NCI-H2196 (cell line): ENCODE data around the gene KRTAP10-8.
"Not testable (repeated sequence)": the region's sequence is repeated elsewhere in the genome, so short reads cannot be mapped to it uniquely, and the experiment has no call there.

Source experiments
- DNase-seq: peaks from one replicate; lab custom pipeline; 2025; ENCODE audit not compliant: unreplicated experiment; lab: John Stamatoyannopoulos, UW

The KRTAP10-8 gene

GRCh38 chr21:44598061-44598460, 13.8 kb upstream of the KRTAP10-8 start:
- DNase-seq, result no peak

GRCh38 chr21:44599264-44600029, 12.4 kb upstream of the KRTAP10-8 start:
- no peak for DNase-seq

- not testable (repeated sequence) for DNase-seq
These were observed 11.5 kb upstream of the KRTAP10-8 start, which contains the start of gene KRTAP10-7 for GRCh38 chr21:44600118-44600978. TSS of gene KRTAP10-7 (plus strand) at chr21:44600597. CDS start at chr21:44600622, 25 bp downstream.

- not testable (repeated sequence) for DNase-seq
These were observed 10.8 kb upstream of the KRTAP10-8 start for GRCh38 chr21:44601091-44601490.

GRCh38 chr21:44601596-44602462, 10.1 kb upstream of the KRTAP10-8 start:
- no peak for DNase-seq

- DNase-seq, result no peak
These were observed 9.4 kb upstream of the KRTAP10-8 start for GRCh38 chr21:44602463-44602850.

GRCh38 chr21:44603109-44603875, 8.6 kb upstream of the KRTAP10-8 start:
- no peak for DNase-seq

GRCh38 chr21:44603911-44604310, 8.0 kb upstream of the KRTAP10-8 start:
- no peak for DNase-seq

- no peak for DNase-seq
These were observed 5.4 kb upstream of the KRTAP10-8 start for GRCh38 chr21:44606495-44606894.

GRCh38 chr21:44609193-44609592, 2.7 kb upstream of the KRTAP10-8 start:
- DNase-seq, result no peak

- not testable (repeated sequence) for DNase-seq
These were observed 1.6 kb upstream of the KRTAP10-8 start for GRCh38 chr21:44610157-44610843.

- no peak for DNase-seq
These were observed 328 bp upstream of the KRTAP10-8 start for GRCh38 chr21:44611551-44611950.

GRCh38 chr21:44612669-44613229, 870 bp downstream of the KRTAP10-8 start:
- no peak for DNase-seq

- no peak for DNase-seq
These were observed 1.7 kb downstream of the KRTAP10-8 start for GRCh38 chr21:44613386-44614155.

- no peak for DNase-seq
These were observed 2.3 kb downstream of the KRTAP10-8 start for GRCh38 chr21:44614161-44614631.

GRCh38 chr21:44614961-44615391, 3.1 kb downstream of the KRTAP10-8 start:
- no peak for DNase-seq

- DNase-seq, result no peak
These were observed 3.6 kb downstream of the KRTAP10-8 start for GRCh38 chr21:44615466-44615865.

GRCh38 chr21:44615911-44616590, 4.2 kb downstream of the KRTAP10-8 start:
- DNase-seq, result no peak
